ENCODE results near the gene TSPAN18. TPM values are rescaled to one million over a fixed set of nuclear protein-coding genes. Genes with fewer than 3 reads are reported as not detected.
"Not testable (repeated sequence)": the region's sequence is repeated elsewhere in the genome, so short reads cannot be mapped to it uniquely, and the experiment has no call there.

The TSPAN18 gene
- total RNA-seq, 1 experiment from 2014 or later: 0.96 TPM

- no peak for DNase-seq (ENCODE audit: low read depth)
Observed at GRCh38 chr11:44868455-44869421, 142.0 kb downstream of the TSPAN18 start.

GRCh38 chr11:44870181-44870580 lies 143.4 kb downstream of the TSPAN18 start:
- no peak for DNase-seq (ENCODE audit: low read depth)

GRCh38 chr11:44870615-44871176 lies 143.9 kb downstream of the TSPAN18 start:
- DNase-seq (ENCODE audit: low read depth): no peak

- DNase-seq (ENCODE audit: low read depth): not testable (repeated sequence)
Observed at GRCh38 chr11:44871682-44872081, 144.9 kb downstream of the TSPAN18 start.

GRCh38 chr11:44872556-44872955 lies 145.8 kb downstream of the TSPAN18 start:
- DNase-seq (ENCODE audit: low read depth): no peak

GRCh38 chr11:44873537-44873936 lies 146.8 kb downstream of the TSPAN18 start:
- no peak for DNase-seq (ENCODE audit: low read depth)

- no peak for DNase-seq (ENCODE audit: low read depth)
Observed at GRCh38 chr11:44874284-44874683, 147.5 kb downstream of the TSPAN18 start.

GRCh38 chr11:44875037-44875436 lies 148.3 kb downstream of the TSPAN18 start:
- no peak for DNase-seq (ENCODE audit: low read depth)

- DNase-seq (ENCODE audit: low read depth): no peak
Observed at GRCh38 chr11:44876194-44876723, 149.5 kb downstream of the TSPAN18 start.

GRCh38 chr11:44876906-44877305 lies 150.1 kb downstream of the TSPAN18 start:
- DNase-seq (ENCODE audit: low read depth): no peak

GRCh38 chr11:44877571-44878497 lies 151.1 kb downstream of the TSPAN18 start:
- no peak for DNase-seq (ENCODE audit: low read depth)

- DNase-seq (ENCODE audit: low read depth): no peak
Observed at GRCh38 chr11:44878711-44879110, 151.9 kb downstream of the TSPAN18 start.

GRCh38 chr11:44879432-44879831 lies 152.7 kb downstream of the TSPAN18 start:
- DNase-seq (ENCODE audit: low read depth): no peak

GRCh38 chr11:44880511-44880910 lies 153.7 kb downstream of the TSPAN18 start:
- DNase-seq (ENCODE audit: low read depth): no peak

GRCh38 chr11:44880953-44881352 lies 154.2 kb downstream of the TSPAN18 start:
- DNase-seq (ENCODE audit: low read depth): no peak

- DNase-seq (ENCODE audit: low read depth): no peak
Observed at GRCh38 chr11:44883277-44883676, 156.5 kb downstream of the TSPAN18 start.

- no peak for DNase-seq (ENCODE audit: low read depth)
Observed at GRCh38 chr11:44884056-44884455, 157.3 kb downstream of the TSPAN18 start.

- DNase-seq (ENCODE audit: low read depth): no peak
Observed at GRCh38 chr11:44885065-44885810, 158.5 kb downstream of the TSPAN18 start.

- DNase-seq (ENCODE audit: low read depth): no peak
Observed at GRCh38 chr11:44885919-44886789, 159.4 kb downstream of the TSPAN18 start.

- peak; percentile 37 for DNase-seq (ENCODE audit: low read depth)
Observed at GRCh38 chr11:44886790-44887140, 160.0 kb downstream of the TSPAN18 start.
